A549 (cell line): ENCODE measurements around the gene GIT2.

Experiments used
- CTCF ChIP-seq: fragments of >200 bp; sonication (Bioruptor Twin); formaldehyde crosslinking; IDR thresholded peaks from 3 replicates; pipeline ENCODE4 v1.5.1; 2016
- EP300 ChIP-seq, 2 experiments: fragments of >200 bp; sonication (Bioruptor Twin); formaldehyde crosslinking; IDR thresholded peaks; 2 replicates in 1 of 2; 3 replicates in 1 of 2; pipeline ENCODE4 v1.6.1; 2016 to 2017
- MYC ChIP-seq: IDR thresholded peaks from 2 replicates; pipeline ENCODE4 v1.6.1; 2012; ENCODE audit warnings: mild to moderate bottlenecking, inconsistent platforms, low read length, improper control_type of control experiment, borderline replicate concordance
- POLR2AphosphoS2 ChIP-seq: conservative IDR thresholded peaks from 2 replicates; pipeline ENCODE4 v1.6.1; 2012; ENCODE audit warnings: low read length, improper control_type of control experiment, inconsistent platforms
- RCOR1 ChIP-seq: fragments of 150-350 bp; IDR thresholded peaks from 2 replicates; pipeline ENCODE4 v1.6.1; 2014; ENCODE audit warnings: antibody characterized with exemption, low read length, low read depth
- TF ChIP-seq, protein P1 (sequence below): fragments of 450-650 bp; IDR thresholded peaks from 2 replicates; pipeline ENCODE4 v1.6.1; 2014; ENCODE audit warnings: antibody characterized with exemption

DNA sequence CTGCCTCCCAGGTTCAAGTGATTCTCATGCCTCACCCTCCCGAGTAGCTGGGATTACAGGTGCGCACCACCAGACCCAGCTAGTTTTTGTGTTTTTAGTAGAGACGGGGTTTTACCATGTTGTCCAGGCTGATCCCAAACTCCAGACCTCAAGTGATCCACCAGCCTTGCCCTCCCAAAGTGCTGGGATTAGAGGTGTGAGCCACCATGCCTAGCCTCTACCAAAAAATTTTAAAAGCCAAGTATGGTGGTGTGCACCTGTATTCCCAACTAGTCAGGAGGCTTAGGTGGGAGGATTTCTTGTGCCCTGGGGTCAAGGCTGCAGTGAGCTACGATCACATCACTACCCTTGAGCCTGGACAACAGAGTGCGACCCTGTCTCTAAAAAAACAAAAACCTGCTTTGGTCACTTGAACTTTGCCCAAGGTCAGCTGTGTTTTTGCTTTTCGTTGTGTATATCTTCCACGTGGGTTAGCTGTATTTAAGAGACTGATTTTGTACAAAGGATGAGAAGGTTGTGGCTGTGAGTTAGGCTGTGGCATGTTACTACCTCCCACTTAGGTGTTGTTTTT, 39.5 kb upstream of the GIT2 start:
- TF ChIP-seq EP300 (IDR thresholded peaks at IDR 0.05) (no peak), CTCF (no peak), MYC (no peak), RCOR1 (no peak), POLR2AphosphoS2 (no peak)
- TF ChIP-seq, protein P1, sequence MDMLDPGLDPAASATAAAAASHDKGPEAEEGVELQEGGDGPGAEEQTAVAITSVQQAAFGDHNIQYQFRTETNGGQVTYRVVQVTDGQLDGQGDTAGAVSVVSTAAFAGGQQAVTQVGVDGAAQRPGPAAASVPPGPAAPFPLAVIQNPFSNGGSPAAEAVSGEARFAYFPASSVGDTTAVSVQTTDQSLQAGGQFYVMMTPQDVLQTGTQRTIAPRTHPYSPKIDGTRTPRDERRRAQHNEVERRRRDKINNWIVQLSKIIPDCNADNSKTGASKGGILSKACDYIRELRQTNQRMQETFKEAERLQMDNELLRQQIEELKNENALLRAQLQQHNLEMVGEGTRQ: no peak
